Upper lobe of left lung (tissue), 6 donors: ENCODE data around the gene TMEM190. TPM values are rescaled to one million over a fixed set of nuclear protein-coding genes. Genes with fewer than 3 reads are reported as not detected.

ENCODE experiments used
- ATAC-seq, 2 donors: fragments of 200-7000 bp; cut with Tn5 transposase; one replicate each; pipeline ENCODE4 v1.9.1; 2022; ENCODE audit warnings: mild to moderate bottlenecking in 2 of 2, moderate library complexity in 2 of 2; ENCODE audit not compliant: low FRiP score in 2 of 2
- DNase-seq, 2 donors: peaks; one replicate each; pipeline ENCODE4 v3.0.0-alpha.2; 2019 to 2020
- H3K27ac ChIP-seq, 4 donors: fragments of 200-600 bp; sonication (generic); one replicate each; pipeline ENCODE4 v1.5.1; 2016 to 2019
- H3K27me3 ChIP-seq, 4 donors: fragments of 200-600 bp; sonication (generic); one replicate each; pipeline ENCODE4 v1.5.1; 2017 to 2019
- H3K36me3 ChIP-seq, 4 donors: fragments of 200-600 bp; sonication (generic); one replicate each; pipeline ENCODE4 v1.5.1; 2016 to 2019
- H3K4me1 ChIP-seq, 4 donors: fragments of 200-600 bp; sonication (generic); one replicate each; pipeline ENCODE4 v1.5.1; 2018 to 2019
- H3K4me3 ChIP-seq, 4 donors: fragments of 200-600 bp; sonication (generic); one replicate each; pipeline ENCODE4 v1.5.1; 2017 to 2019; ENCODE audit warnings: mild to moderate bottlenecking in 2 of 4, moderate library complexity in 1 of 4
- H3K9me3 ChIP-seq, 4 donors: fragments of 200-600 bp; sonication (generic); one replicate each; pipeline ENCODE4 v1.5.1; 2018 to 2019
- CTCF ChIP-seq, 6 experiments: fragments of 450-650 bp in 4 of 6; fragments of 200-600 bp in 2 of 6; sonication (generic) in 2 of 6; IDR thresholded peaks; one replicate each; pipeline ENCODE4 v1.5.1; 2016 to 2019; ENCODE audit warnings: antibody characterized with exemption in 6 of 6
- EP300 ChIP-seq, 4 donors: sonication (generic); formaldehyde crosslinking; IDR thresholded peaks; one replicate each; pipeline ENCODE4 v1.5.1; 2017; ENCODE audit warnings: antibody characterized with exemption in 4 of 4, control low read depth in 2 of 4
- POLR2A ChIP-seq, 4 donors: fragments of 450-650 bp; IDR thresholded peaks; one replicate each; pipeline ENCODE4 v1.5.1; 2016 to 2017; ENCODE audit warnings: antibody characterized with exemption in 4 of 4, mild to moderate bottlenecking in 2 of 4
- POLR2AphosphoS5 ChIP-seq, 2 donors: sonication (generic); formaldehyde crosslinking; IDR thresholded peaks; one replicate each; pipeline ENCODE4 v1.5.1; 2017; ENCODE audit warnings: antibody characterized with exemption in 2 of 2
- WGBS, 2 donors: methylation state at CpG; one replicate each; pipeline ENCODE4 v1.1.5; 2017 to 2018; 5-methylcytosine and 5-hydroxymethylcytosine counted together
- total RNA-seq, 6 donors: library from RNA; depleted of rRNA in 4 of 6; stranded (reverse); fragments of >200 nt in 4 of 6; gene quantifications; one replicate each; pipeline versions ENCODE4 v1.1.0 to v1.2.1, GENCODE V29; 2016 to 2021
- donor health status: DM: no; HTN: no; CAD: no; lungs with moderate emphysema.
- donor health status: DM: no; HTN: yes; CAD: no; lungs with severe emphysema.

Gene TMEM190
- total RNA-seq, 6 donors from 2014 or later: 0.92 to 48.6 (median 20.9) TPM

DNA sequence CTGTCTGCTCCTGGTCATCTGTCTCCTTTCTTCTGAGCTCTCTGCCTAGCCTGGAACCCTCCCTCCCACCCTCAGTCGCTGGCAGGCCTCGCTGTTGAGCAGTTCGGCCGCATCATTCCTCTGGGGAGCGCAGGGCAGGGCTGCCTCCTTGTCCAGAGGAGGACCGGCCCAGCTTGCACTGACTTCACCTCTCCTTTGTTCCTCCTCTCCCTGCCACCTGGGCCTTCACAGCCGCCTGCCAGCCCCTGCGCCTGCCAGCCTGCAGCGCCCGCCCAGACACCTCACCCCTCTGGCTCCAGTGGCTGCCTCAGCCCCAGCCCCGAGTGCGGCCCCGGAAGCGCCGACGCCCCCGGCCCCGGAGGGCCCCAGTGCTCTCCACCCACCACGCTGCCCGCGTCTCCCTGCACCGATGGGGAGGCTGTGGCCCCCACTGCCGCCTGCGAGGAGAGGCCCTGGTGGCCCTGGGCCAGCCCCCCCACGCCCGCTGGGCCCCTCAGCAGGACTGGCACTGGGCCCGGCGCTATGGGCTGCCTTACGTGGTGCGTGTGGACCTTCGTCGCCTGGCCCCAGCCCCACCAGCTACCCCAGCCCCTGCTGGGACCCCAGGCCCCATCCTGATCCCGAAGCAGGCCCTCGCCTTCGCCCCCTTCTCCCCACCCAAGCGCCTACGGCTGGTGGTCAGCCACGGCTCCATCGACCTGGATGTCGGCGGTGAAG, 29.7 kb upstream of the TMEM190 start:
- 88 to 93% methylated on average over 21 to 37 of the region's 41 CpGs for WGBS, 2 donors
- H3K27ac ChIP-seq: no peak overlapping the region
- no peak for TF ChIP-seq POLR2A (IDR thresholded peaks at IDR 0.05)
- TF ChIP-seq CTCF (IDR thresholded peaks at IDR 0.05): no peak
- TF ChIP-seq EP300 (IDR thresholded peaks at IDR 0.05): no peak
- TF ChIP-seq POLR2AphosphoS5 (IDR thresholded peaks at IDR 0.05): no peak
- peaks cover 0 to 4% (median 1%) of the 10 kb centered on the region in 4 donors for H3K27me3 ChIP-seq
- H3K9me3 ChIP-seq: no peaks in the 10 kb centered on the region
- ATAC-seq (peak in 1 of 2 donors; percentile 74), DNase-seq (peak in 1 of 2 donors; percentile 82)
- peaks cover 0 to 10% (median 1%) of the 10 kb centered on the region in 4 donors for H3K4me1 ChIP-seq
- peaks cover 0 to 37% (median 20%) of the 10 kb centered on the region in 4 donors for H3K36me3 ChIP-seq
- no peak overlapping the region for H3K4me3 ChIP-seq

DNA sequence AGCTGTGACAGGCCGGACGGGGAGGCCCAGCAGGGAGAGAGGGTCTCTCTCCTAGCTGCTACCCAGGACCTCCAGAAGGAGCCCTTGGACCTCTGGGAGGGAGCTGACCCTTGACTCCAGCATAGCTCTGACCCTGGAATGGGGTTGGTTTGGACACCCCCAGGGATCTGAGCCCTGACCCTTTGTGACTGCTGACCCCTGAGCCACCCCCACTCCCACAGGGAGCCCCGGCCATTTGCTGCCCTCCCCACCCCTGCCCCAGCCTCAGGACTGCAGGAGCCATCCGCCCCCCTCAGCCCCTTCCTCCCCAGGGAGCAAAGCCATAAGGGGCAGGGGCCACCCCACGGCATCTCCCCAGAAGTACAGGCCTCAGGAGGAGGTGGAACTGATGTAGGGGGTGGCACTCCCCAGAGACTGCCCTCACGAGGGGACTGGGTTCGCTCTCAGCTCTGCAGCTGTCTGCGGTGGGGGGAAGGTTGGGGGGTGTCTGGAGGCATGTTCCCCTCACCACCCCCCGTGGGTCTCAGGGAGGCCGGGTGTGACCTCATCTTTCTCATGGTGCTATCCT, 29.1 kb upstream of the TMEM190 start:
- Histone ChIP-seq H3K27me3 (peaks cover 0 to 9% (median 5%) of the 10 kb centered on the region in 4 donors), H3K27ac (no peak overlapping the region), H3K9me3 (no peaks in the 10 kb centered on the region), H3K4me3 (no peak overlapping the region), H3K36me3 (peaks cover 0 to 31% (median 14%) of the 10 kb centered on the region in 4 donors), H3K4me1 (peaks cover 0 to 10% (median 1%) of the 10 kb centered on the region in 4 donors)
- WGBS, 2 donors: 86 to 89% methylated on average over 5 to 10 of the region's 10 CpGs
- TF ChIP-seq EP300 (IDR thresholded peaks at IDR 0.05) (no peak), POLR2AphosphoS5 (IDR thresholded peaks at IDR 0.05) (no peak), POLR2A (IDR thresholded peaks at IDR 0.05) (no peak), CTCF (IDR thresholded peaks at IDR 0.05) (no peak)
- no peak for DNase-seq
- ATAC-seq: no peak

DNA sequence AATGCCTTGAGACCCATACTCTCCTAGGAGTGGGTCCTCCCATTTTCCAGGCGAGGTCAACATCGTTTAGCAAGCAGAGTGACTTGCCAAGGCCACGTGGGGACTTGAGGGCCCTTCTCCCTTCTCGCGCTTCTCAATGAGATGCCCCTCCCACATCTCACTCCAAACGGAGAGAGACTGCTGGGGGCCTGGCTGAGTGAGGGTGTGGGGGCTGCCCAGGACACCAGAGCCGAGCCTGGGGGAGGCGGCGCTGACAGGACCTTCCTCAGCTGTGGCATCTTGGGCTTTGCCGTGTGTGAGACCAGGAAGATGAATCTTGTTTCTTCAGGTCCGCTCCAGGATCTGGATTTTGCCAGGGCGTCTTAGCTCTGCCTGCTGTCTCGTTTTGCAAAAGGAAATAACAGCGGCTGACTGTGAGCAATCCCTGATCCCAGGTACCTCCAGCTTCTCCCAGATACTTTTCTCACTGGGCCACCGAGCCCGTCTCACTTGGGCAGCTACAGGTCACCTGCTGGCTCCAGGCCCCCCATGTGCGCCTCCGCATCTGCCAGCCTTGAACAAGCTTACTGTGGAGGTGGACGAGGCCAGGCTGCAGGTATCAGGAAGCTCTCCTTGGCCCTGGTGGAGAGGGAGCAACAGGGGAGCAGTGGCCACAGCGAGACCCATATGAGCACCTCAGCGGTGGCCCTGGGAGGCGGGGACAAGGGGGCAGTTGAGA, 28.1 kb upstream of the TMEM190 start:
- no peaks in the 10 kb centered on the region for H3K9me3 ChIP-seq
- WGBS, 2 donors: 69 to 72% methylated on average over 12 to 22 of the region's 22 CpGs
- TF ChIP-seq EP300 (IDR thresholded peaks at IDR 0.05): no peak
- no peak for TF ChIP-seq POLR2A (IDR thresholded peaks at IDR 0.05)
- TF ChIP-seq CTCF (IDR thresholded peaks at IDR 0.05): no peak
- no peak for TF ChIP-seq POLR2AphosphoS5 (IDR thresholded peaks at IDR 0.05)
- peaks cover 0 to 21% (median 9%) of the 10 kb centered on the region in 4 donors for H3K36me3 ChIP-seq
- H3K27me3 ChIP-seq: peaks cover 0 to 18% (median 10%) of the 10 kb centered on the region in 4 donors
- DNase-seq: peak in 1 of 2 donors; percentile 65
- H3K4me1 ChIP-seq: peaks cover 4 to 15% (median 6%) of the 10 kb centered on the region in 4 donors
- no peak overlapping the region for H3K27ac ChIP-seq
- no peak for ATAC-seq
- no peak overlapping the region for H3K4me3 ChIP-seq

DNA sequence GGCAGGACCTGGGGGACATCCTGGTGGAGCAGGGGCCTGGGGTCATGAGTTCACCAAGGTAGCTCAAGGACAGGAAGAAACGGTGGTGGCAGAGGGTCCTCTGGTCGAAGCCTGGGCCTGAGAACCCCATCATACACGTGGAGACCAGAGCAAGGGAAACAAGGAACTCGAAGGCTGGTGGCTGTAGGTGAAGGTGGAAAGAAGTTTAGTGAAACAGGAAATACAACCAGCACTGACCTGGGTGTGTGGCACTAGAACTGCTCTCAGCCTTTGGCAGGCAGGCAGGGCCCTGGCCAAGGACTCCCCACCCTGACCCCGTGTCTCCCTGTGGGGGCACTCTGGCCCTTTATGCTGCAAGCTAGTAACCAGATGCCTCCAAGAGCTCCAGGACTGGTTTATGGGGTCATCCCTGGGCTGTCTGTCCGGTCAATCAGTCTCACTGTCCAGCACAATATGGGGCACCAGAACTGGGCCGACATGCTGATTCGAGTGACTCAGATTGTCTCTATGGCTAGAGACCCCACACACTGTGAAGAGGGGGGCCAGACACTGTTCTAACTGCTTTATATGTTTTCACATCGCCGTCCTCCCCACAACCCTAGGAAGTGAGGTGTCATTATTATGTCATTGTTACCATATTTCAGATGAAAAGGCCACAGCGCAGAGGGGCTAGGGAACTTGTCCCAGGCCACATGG, 25.9 kb upstream of the TMEM190 start:
- H3K36me3 ChIP-seq: peaks cover 0 to 13% (median 6%) of the 10 kb centered on the region in 4 donors
- H3K27me3 ChIP-seq: peaks cover 2 to 36% (median 23%) of the 10 kb centered on the region in 4 donors
- ATAC-seq (no peak), DNase-seq (no peak)
- TF ChIP-seq EP300 (IDR thresholded peaks at IDR 0.05): no peak
- no peak for TF ChIP-seq CTCF (IDR thresholded peaks at IDR 0.05)
- TF ChIP-seq POLR2AphosphoS5 (IDR thresholded peaks at IDR 0.05): no peak
- TF ChIP-seq POLR2A (IDR thresholded peaks at IDR 0.05): no peak
- peaks cover 15 to 30% (median 20%) of the 10 kb centered on the region in 4 donors for H3K4me1 ChIP-seq
- no peaks in the 10 kb centered on the region for H3K9me3 ChIP-seq
- WGBS, 2 donors: 64 to 67% methylated on average over 10 to 11 of the region's 11 CpGs
- H3K4me3 ChIP-seq: no peak overlapping the region
- no peak overlapping the region for H3K27ac ChIP-seq
